ENCODE measurements around the gene IER5L.
A peak's percentile ranks its signal among the peaks of the same experiment; 100 is the strongest.

- TF ChIP-seq CTCF (IDR thresholded peaks at IDR 0.05) (no peak), POLR2A (IDR thresholded peaks at IDR 0.05) (peak; percentile 67 to 72)
These were observed 24.8 kb upstream of the IER5L start for GRCh38 chr9:129202613-129203555.
